GM12878 (cell line): ENCODE results near the gene AXL. TPM values are rescaled to one million over a fixed set of nuclear protein-coding genes. Genes with fewer than 3 reads are reported as not detected.

Experiments
- ATAC-seq: fragments of 200-7000 bp; cut with Tn5 transposase; 3 replicates; pipeline ENCODE4 v1.9.1; 2020; ENCODE audit warnings: mild to moderate bottlenecking, moderate library complexity
- BruUV-seq: library from RNA; stranded (reverse); fragments of 400-500 nt; replicated peaks from 2 replicates; lab custom pipeline; 2021; lab: Mats Ljungman, UMichigan
- CTCF ChIA-PET: fragments of 300-600 bp; sonication (Branson Sonifier 250); formaldehyde crosslinking; extraction: SDS; loops from one replicate; lab custom pipeline; 2021; ENCODE audit warnings: inconsistent platforms; lab: Yijun Ruan, JAX
- POLR2A ChIA-PET: fragments of 350-600 bp; formaldehyde crosslinking; extraction: SDS; loops from one replicate; lab custom pipeline; 2021; ENCODE audit warnings: inconsistent platforms; lab: Charles Lee
- RAD21 ChIA-PET: fragments of 300-600 bp; sonication (Branson Sonifier 250); formaldehyde crosslinking; loops from one replicate; lab custom pipeline; 2023; ENCODE audit warnings: antibody characterized with exemption; ENCODE audit not compliant: unreplicated experiment; lab: Charles Lee
- SMC1A ChIA-PET: fragments of 300-600 bp; sonication (Branson Sonifier 250); formaldehyde crosslinking; loops from one replicate; lab custom pipeline; 2023; ENCODE audit not compliant: unreplicated experiment, uncharacterized antibody; lab: Charles Lee
- DNase-seq: peaks from one replicate; pipeline ENCODE4 v3.0.0-alpha.2; 2011; ENCODE audit warnings: low read depth, low spot score
- FAIRE-seq: peaks from 3 replicates; lab custom pipeline; 2011; peaks lifted over from hg19 to GRCh38; lab: Jason Lieb, UNC
- H2AFZ ChIP-seq: 2 replicates; pipeline ENCODE4 v1.6.0; 2011; ENCODE audit warnings: low read depth, low read length, control low read depth; ENCODE audit not compliant: control insufficient read depth
- H3K27ac ChIP-seq: 2 replicates; pipeline ENCODE4 v1.5.1; 2011; ENCODE audit warnings: control low read depth; ENCODE audit not compliant: control insufficient read depth, insufficient read depth
- H3K27me3 ChIP-seq, 2 experiments: replicated peaks in 1 of 2; 2 replicates each; pipeline versions ENCODE4 v1.6.0 to v1.6.1; 2011; ENCODE audit warnings: low read length in 1 of 2; ENCODE audit not compliant: control insufficient read depth in 2 of 2, insufficient read depth in 2 of 2
- H3K36me3 ChIP-seq, 2 experiments: 2 replicates each; pipeline ENCODE4 v1.5.1; 2011; ENCODE audit warnings: low read length in 1 of 2; ENCODE audit not compliant: control insufficient read depth in 2 of 2, insufficient read depth in 2 of 2
- H3K4me1 ChIP-seq: 2 replicates; pipeline ENCODE4 v1.6.1; 2011; ENCODE audit warnings: mild to moderate bottlenecking, low read length, moderate library complexity, mixed read lengths; ENCODE audit not compliant: control insufficient read depth, insufficient read depth
- H3K4me2 ChIP-seq: 2 replicates; pipeline ENCODE4 v1.6.0; 2011; ENCODE audit warnings: control low read depth; ENCODE audit not compliant: control insufficient read depth, insufficient read depth
- H3K4me3 ChIP-seq: fragments of 200-600 bp; sonication (generic); 2 replicates; pipeline ENCODE4 v1.5.1; 2016
- H3K79me2 ChIP-seq: 2 replicates; pipeline ENCODE4 v1.6.0; 2011; ENCODE audit warnings: low read length; ENCODE audit not compliant: control insufficient read depth, insufficient read depth
- H3K9ac ChIP-seq: 2 replicates; pipeline ENCODE4 v1.8.0; 2011; ENCODE audit warnings: low read length, control low read depth, mixed read lengths; ENCODE audit not compliant: control insufficient read depth, insufficient read depth
- H3K9me3 ChIP-seq: replicated peaks from 3 replicates; pipeline ENCODE4 v1.5.1; 2011; ENCODE audit warnings: mild to moderate bottlenecking, low read length; ENCODE audit not compliant: control insufficient read depth, insufficient read depth
- H4K20me1 ChIP-seq: 2 replicates; pipeline ENCODE4 v1.6.0; 2011; ENCODE audit not compliant: control insufficient read depth, insufficient read depth
- BCL3 ChIP-seq: IDR thresholded peaks from 2 replicates; pipeline ENCODE4 v1.6.1; 2011; ENCODE audit warnings: borderline replicate concordance, low read depth, mild to moderate bottlenecking, moderate library complexity, low read length; ENCODE audit not compliant: insufficient read depth, poor library complexity, severe bottlenecking
- ESRRA ChIP-seq: IDR thresholded peaks from 2 replicates; pipeline ENCODE4 v1.6.1; 2012; ENCODE audit warnings: mild to moderate bottlenecking, low read length, improper control_type of control experiment
- ETV6 ChIP-seq, 2 experiments: fragments of 450-650 bp in 1 of 2; IDR thresholded peaks in 1 of 2; conservative IDR thresholded peaks in 1 of 2; 2 replicates each; pipeline ENCODE4 v1.6.1; 2014; ENCODE audit warnings: antibody characterized with exemption in 1 of 2, borderline replicate concordance in 1 of 2, low read depth in 1 of 2, mild to moderate bottlenecking in 1 of 2, moderate library complexity in 1 of 2
- EZH2 ChIP-seq: IDR thresholded peaks from 2 replicates; pipeline ENCODE4 v1.6.1; 2012; ENCODE audit warnings: low read depth, mild to moderate bottlenecking, control low read depth, inconsistent platforms, low read length, borderline replicate concordance; ENCODE audit not compliant: control insufficient read depth
- FOXK2 ChIP-seq: fragments of 450-650 bp; IDR thresholded peaks from 2 replicates; pipeline ENCODE4 v1.6.1; 2017; ENCODE audit warnings: mild to moderate bottlenecking, moderate library complexity
- MEF2B ChIP-seq: fragments of 450-650 bp; IDR thresholded peaks from 2 replicates; pipeline ENCODE4 v1.6.1; 2018; ENCODE audit warnings: mild to moderate bottlenecking, moderate library complexity; ENCODE audit not compliant: partially characterized antibody, poor library complexity, severe bottlenecking
- RELB ChIP-seq: fragments of 450-650 bp; IDR thresholded peaks from 2 replicates; pipeline ENCODE4 v1.6.1; 2017; ENCODE audit warnings: low read depth, mild to moderate bottlenecking, moderate library complexity
- SP1 ChIP-seq: IDR thresholded peaks from one replicate; pipeline ENCODE4 v1.6.1; 2011; ENCODE audit warnings: low read depth, low read length
- ZNF274 ChIP-seq: IDR thresholded peaks from one replicate; pipeline ENCODE4 v1.8.0; 2011; ENCODE audit not compliant: insufficient read length, insufficient read depth
- WGBS: methylation state at CpG from one replicate; pipeline ENCODE4 v1.1.6; 2016; ENCODE audit warnings: low lambda C conversion rate; ENCODE audit not compliant: insufficient replicate concordance, insufficient coverage; ENCODE audit errors: missing lambda C conversion rate; 5-methylcytosine and 5-hydroxymethylcytosine counted together
- in situ Hi-C: fragments of 300-500 bp; cut with MboI; formaldehyde crosslinking; loops from 9 replicates; pipeline ENCODE4 v1.14.3; 2018; ENCODE audit warnings: mixed read lengths
- intact Hi-C: fragments of 100-400 bp; cut with micrococcal nuclease; formaldehyde crosslinking; loops from one replicate; pipeline ENCODE4 v1.14.2; 2022; ENCODE audit not compliant: unreplicated experiment
- polyA plus RNA-seq, 11 experiments: library from polyadenylated mRNA; depleted of rRNA in 4 of 11; unstranded in 6 of 11; stranded (reverse) in 5 of 11; fragments of >200 nt; fragmentation: Nextera tagmentation in 4 of 11; fragmentation: Illumina TruSeq in 1 of 11; extraction: Ambion mirVana in 4 of 11; extraction: Trizol in 1 of 11; gene quantifications; 1 replicate in 1 of 11; 2 replicates in 10 of 11; pipeline versions ENCODE4 v1.2.1 to v1.2.3, GENCODE V29; 2011 to 2016; ENCODE audit warnings: inconsistent platforms in 2 of 11, missing spikeins in 2 of 11, low read depth in 1 of 11
- total RNA-seq, 4 experiments: library from RNA; depleted of rRNA in 3 of 4; stranded (reverse); fragments of >200 nt in 3 of 4; fragmentation: Illumina TruSeq in 1 of 4; extraction: Trizol in 1 of 4; gene quantifications; 2 replicates each; pipeline versions ENCODE4 v1.2.1 to v1.2.3, GENCODE V29; 2013 to 2021

The AXL gene
- total and polyA plus RNA-seq, 10 of the 15 experiments (the other 5 are each of a cell fraction or from before 2014, with no cell fraction given) = under 0.01 to 0.33 (median 0.07) TPM; not detected in 4

- TF ChIP-seq ETV6 (conservative IDR thresholded peaks at IDR 0.05 in 1 of 2, IDR thresholded peaks at IDR 0.05 in 1 of 2; ENCODE audit: borderline replicate concordance in 1 of 2, low read depth in 1 of 2) (no peak), ESRRA (no peak), SP1 (no peak), MEF2B (no peak), EZH2 (no peak), BCL3 (no peak), RELB (no peak)
Measured at GRCh38 chr19:41224632-41225031, 5.6 kb downstream of the AXL start (continued).

- Histone ChIP-seq H2AFZ (no peak overlapping the region), H3K36me3 (no peaks in the 10 kb centered on the region), H3K4me2 (no peak overlapping the region), H3K4me3 (no peak overlapping the region), H3K9me3 (no peaks in the 10 kb centered on the region), H4K20me1 (no peaks in the 10 kb centered on the region), H3K27me3 (peaks cover 0 to 3% of the 10 kb centered on the region in 2 experiments; a peak in 2 of 4 replicates), H3K79me2 (no peaks in the 10 kb centered on the region), H3K9ac (no peak overlapping the region), H3K4me1 (no peaks in the 10 kb centered on the region), H3K27ac (no peak overlapping the region)
- no TSS peak for BruUV-seq
- ATAC-seq (no peak), FAIRE-seq (no peak), DNase-seq (no peak)
- CTCF ChIA-PET = interaction anchor here (1.2 kb wide), 1 partner anchor 37 kb away, joined by 5 read pairs; no protein-coding TSS in a partner anchor
- TF ChIP-seq FOXK2 (no peak), BCL3 (peak; percentile 23), ZNF274 (no peak)
- intact Hi-C loops = no loop called here
- POLR2A ChIA-PET = no interaction called here
- SMC1A ChIA-PET = no interaction called here
- 55% methylated on average over 29 of the region's 29 CpGs for WGBS
- RAD21 ChIA-PET = no interaction called here
- in situ Hi-C loops = no loop called here
Measured at GRCh38 chr19:41225238-41226052, 6.4 kb downstream of the AXL start.
